Epithelial cell of prostate (primary cell): ENCODE measurements around the gene ZNF783.
"Not testable (repeated sequence)": the region's sequence is repeated elsewhere in the genome, so short reads cannot be mapped to it uniquely, and the experiment has no call there.

ENCODE experiments used
- DNase-seq: peaks from one replicate; pipeline ENCODE4 v3.0.0-alpha.2; 2011; ENCODE audit warnings: low read depth, low spot score
- H3K27ac ChIP-seq: fragments of 450-650 bp; 2 replicates; pipeline ENCODE4 v1.5.1; 2017; ENCODE audit warnings: mild to moderate bottlenecking

The ZNF783 gene

GRCh38 chr7:149239345-149240143, 22.5 kb upstream of the ZNF783 start, which contains the start of gene ZNF212:
Gene ZNF212, plus strand, starts transcription at chr7:149239651. Its CDS starts 128 bp downstream, at chr7:149239779.
- DNase-seq, result no peak
- H3K27ac ChIP-seq, result peak within 1 kb of the TSS; percentile 100

- DNase-seq, result no peak
- H3K27ac ChIP-seq, result peak overlapping the region; percentile 100
Measured at GRCh38 chr7:149240637-149241036, 21.4 kb upstream of the ZNF783 start.

- peak overlapping the region; percentile 60 for H3K27ac ChIP-seq
- no peak for DNase-seq
Measured at GRCh38 chr7:149241696-149242095, 20.3 kb upstream of the ZNF783 start.

GRCh38 chr7:149245244-149245643, 16.8 kb upstream of the ZNF783 start:
- peak overlapping the region; percentile 60 for H3K27ac ChIP-seq

GRCh38 chr7:149245744-149246143, 16.3 kb upstream of the ZNF783 start:
- H3K27ac ChIP-seq, result peak overlapping the region; percentile 60
- no peak for DNase-seq

More at GRCh38 chr7:149245244-149245643, 16.8 kb upstream of the ZNF783 start:
- no peak for DNase-seq

- DNase-seq, result no peak
- H3K27ac ChIP-seq, result no peak overlapping the region
Measured at GRCh38 chr7:149248777-149249176, 13.2 kb upstream of the ZNF783 start.

GRCh38 chr7:149250151-149250550, 11.8 kb upstream of the ZNF783 start:
- DNase-seq, H3K27ac ChIP-seq: not testable (repeated sequence)

GRCh38 chr7:149251518-149251917, 10.5 kb upstream of the ZNF783 start:
- not testable (repeated sequence) for H3K27ac ChIP-seq, DNase-seq

- DNase-seq, result no peak
- no peak overlapping the region for H3K27ac ChIP-seq
Measured at GRCh38 chr7:149252378-149252777, 9.6 kb upstream of the ZNF783 start.

GRCh38 chr7:149253665-149254064, 8.3 kb upstream of the ZNF783 start:
- no peak overlapping the region for H3K27ac ChIP-seq
- DNase-seq, result no peak

- no peak for DNase-seq
- H3K27ac ChIP-seq, result no peak overlapping the region
Measured at GRCh38 chr7:149254181-149254858, 7.7 kb upstream of the ZNF783 start.

- H3K27ac ChIP-seq, result no peak overlapping the region
- DNase-seq, result no peak
Measured at GRCh38 chr7:149255174-149255573, 6.8 kb upstream of the ZNF783 start.

- H3K27ac ChIP-seq, result peak overlapping the region; percentile 43
- DNase-seq, result no peak
Measured at GRCh38 chr7:149256568-149256967, 5.4 kb upstream of the ZNF783 start.

GRCh38 chr7:149257146-149257545, 4.8 kb upstream of the ZNF783 start:
- peak overlapping the region; percentile 43 for H3K27ac ChIP-seq
- DNase-seq, result no peak

- DNase-seq, result no peak
- peak overlapping the region; percentile 94 for H3K27ac ChIP-seq
Measured at GRCh38 chr7:149261316-149261828, 624 bp upstream of the ZNF783 start.

GRCh38 chr7:149266451-149266850, 4.5 kb downstream of the ZNF783 start:
- H3K27ac ChIP-seq, result no peak overlapping the region
- DNase-seq, result no peak

GRCh38 chr7:149267733-149268132, 5.7 kb downstream of the ZNF783 start:
- H3K27ac ChIP-seq, result no peak overlapping the region
- no peak for DNase-seq

GRCh38 chr7:149274424-149274823, 12.4 kb downstream of the ZNF783 start:
- H3K27ac ChIP-seq, DNase-seq: not testable (repeated sequence)

- no peak for DNase-seq
- H3K27ac ChIP-seq, result no peak overlapping the region
Measured at GRCh38 chr7:149277871-149278270, 15.9 kb downstream of the ZNF783 start.

GRCh38 chr7:149278396-149278795, 16.4 kb downstream of the ZNF783 start:
- H3K27ac ChIP-seq, result no peak overlapping the region
- no peak for DNase-seq

GRCh38 chr7:149279111-149279743, 17.2 kb downstream of the ZNF783 start:
- no peak overlapping the region for H3K27ac ChIP-seq
- no peak for DNase-seq
